GM19468 (cell line): ENCODE results near the gene SSR2.

ENCODE experiments used
- ATAC-seq: cut with Tn5 transposase; IDR thresholded peaks from one replicate; pipeline ENCODE4 v1.9.1; 2021; ENCODE audit warnings: mild to moderate bottlenecking, moderate library complexity, moderate number of reproducible peaks; ENCODE audit not compliant: unreplicated experiment; ENCODE audit errors: extremely low read depth

SSR2 gene

GRCh38 chr1:155976062-155976912, 44.5 kb downstream of the SSR2 start:
- no peak for ATAC-seq

DNA sequence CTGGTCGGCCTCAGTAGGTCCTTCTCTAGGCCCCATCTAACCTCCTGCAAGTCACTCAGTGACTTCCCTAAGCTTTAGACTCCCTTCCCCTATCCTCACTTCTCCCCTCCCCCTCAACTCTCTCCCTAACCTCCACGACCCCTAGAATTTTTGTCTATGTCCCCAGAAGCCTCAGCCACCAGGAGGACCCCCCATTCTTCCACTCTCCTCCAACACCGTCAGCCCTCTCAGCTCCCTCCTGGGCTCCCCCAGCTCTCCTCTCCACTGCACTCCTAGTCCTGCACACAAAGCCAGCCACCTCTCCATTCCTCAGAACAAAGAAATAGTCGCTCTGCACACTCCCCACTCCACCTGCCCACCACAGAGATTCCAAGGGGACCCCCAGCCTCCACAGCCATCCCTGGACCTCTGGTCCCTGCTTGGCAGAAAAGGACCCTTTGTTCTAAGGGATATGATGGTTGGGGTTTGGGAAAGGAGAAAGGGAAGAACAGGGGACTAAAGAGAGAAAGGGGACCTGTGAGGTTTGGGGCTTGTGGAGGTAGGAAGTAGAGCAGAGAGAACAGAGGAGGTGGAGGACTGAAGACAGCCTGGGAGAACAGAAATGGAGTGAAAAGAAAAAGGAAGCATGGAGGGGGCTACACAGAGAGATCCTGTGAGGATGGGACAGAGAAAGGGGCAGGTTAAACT, 45.2 kb downstream of the SSR2 start:
- no peak for ATAC-seq

DNA sequence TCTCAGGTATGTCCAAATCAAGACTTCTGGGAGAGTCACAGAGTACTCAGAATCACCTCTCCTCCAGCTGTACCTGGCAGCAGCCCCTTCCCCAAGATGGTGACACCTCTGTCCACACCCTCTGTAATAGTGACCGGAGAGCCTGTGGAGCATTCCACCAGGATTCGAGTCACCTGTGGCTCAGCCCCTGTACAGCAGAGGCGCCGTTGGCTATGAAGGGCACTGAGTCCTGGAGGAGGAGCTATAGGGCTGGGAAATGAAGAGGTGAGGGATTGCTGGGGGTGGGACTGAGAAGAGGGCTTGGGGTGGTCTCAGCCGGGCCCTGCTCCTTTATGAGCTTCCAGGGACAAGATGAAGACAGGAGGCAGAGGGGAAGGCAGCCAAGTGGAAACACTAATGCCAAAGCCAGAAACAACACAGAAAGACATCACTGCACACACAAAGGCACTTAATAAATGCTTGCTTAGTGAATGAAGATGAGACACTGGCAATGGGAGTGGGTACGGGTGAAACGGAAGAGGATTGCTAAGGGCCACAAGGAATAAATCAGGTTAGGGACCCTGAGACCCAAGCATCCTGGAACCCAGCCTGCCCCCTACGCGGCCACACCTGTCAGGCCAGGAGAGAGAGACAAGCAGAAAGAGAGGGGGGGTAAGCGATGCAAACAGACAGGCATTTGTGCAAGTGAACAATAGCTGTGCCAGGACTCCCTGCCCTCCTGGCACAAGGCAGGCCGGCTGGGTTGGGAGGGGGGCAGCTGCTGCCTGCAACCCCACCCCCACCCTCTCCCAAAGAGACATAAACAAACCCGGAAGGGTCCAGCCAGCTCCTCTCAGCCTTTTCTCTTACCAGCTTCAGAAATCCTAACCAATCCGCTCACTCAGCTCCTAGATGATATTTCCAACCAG, 46.3 kb downstream of the SSR2 start:
- ATAC-seq = no peak

DNA sequence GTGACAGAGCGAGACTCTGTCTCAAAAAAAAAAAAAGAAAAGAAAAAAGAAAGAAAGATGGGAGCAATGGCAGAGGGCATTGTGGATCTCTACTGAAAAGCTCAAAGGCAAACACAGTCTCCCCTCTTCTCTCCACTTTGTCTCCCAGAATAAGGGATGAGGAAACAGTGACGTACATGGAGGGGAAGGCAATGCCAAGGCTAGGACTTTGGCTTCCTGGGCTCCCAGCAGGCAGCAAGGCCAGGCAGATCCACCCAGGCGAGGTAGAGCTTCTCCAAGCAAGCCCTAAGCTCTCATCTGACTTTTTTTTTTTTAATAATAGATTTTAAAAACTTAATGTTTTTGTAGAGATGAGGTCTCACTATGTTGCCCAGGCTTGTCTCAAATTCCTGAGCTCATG, 47.0 kb downstream of the SSR2 start:
- no peak for ATAC-seq

DNA sequence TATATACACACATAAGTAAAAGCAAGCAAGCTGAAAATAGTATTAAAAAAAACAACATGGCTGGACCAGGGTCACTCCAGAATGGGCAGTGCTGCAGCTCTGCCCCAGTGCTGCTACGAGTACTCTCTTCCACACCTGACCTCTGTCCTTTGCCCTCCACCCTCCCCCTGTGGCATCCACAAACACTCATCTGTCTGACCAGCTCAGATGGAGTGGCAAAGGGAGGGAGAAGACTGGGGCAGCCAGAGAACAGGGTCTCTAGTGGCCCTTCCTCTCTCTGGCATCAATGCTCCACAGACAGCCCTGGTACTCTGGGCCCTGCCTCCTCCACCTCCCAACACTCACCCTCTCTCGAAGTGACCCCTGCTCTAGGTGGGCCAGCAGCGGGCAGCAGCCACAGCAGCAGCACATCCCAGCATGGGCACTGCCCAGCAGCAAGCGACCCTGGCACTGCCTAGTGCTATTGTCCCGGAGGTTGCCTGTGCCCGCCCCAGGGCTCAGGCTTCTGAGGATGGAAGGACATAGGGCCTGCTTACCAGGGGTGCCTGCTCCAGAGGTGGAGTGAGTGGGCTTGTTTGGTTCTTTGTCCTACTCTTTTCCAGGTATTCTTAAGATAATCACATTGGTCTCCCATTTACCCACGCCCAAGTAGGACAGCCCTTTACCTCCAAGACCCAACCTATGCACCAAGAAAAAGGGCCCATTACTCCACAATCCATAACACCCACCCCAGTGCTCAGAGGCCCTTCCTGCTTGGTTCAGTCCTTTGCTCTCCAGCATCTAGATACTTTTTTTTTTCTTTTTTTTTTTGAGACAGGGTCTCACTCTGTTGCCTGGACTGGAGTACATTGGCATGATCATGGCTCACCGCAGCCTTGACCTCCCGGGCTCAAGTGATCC, 48.6 kb downstream of the SSR2 start:
- no peak for ATAC-seq

DNA sequence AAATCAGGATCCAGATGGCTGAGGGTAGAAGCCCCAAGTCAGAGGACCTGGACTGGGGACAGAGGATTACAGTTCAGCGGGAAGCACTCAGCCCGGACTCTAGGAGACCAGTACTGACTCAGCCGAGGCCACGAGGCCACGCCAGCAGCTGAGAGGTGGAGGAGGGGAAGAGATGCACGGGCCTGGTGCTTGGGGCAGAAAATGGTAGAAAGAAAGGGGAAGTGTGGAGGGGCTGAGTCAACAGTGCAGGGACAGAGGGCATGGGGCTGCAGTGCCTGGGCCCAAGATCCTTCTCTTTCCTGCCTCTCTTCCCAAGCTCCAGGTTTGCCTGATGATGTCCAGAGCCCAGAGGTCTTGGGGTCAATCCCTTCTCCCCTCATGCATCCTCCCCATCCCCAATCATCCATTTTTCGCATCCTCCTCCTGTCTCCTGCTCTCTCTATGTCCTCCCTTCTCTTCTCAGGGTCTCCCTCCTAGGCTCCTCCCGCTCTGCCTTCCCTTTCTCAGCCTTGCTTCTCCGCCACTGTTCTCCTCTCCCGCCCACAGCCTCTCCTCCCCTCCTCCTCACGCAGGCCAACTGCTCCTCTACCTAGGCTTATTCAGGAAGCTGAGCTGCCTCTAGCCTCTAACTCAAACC, 50.1 kb downstream of the SSR2 start:
- no peak for ATAC-seq

DNA sequence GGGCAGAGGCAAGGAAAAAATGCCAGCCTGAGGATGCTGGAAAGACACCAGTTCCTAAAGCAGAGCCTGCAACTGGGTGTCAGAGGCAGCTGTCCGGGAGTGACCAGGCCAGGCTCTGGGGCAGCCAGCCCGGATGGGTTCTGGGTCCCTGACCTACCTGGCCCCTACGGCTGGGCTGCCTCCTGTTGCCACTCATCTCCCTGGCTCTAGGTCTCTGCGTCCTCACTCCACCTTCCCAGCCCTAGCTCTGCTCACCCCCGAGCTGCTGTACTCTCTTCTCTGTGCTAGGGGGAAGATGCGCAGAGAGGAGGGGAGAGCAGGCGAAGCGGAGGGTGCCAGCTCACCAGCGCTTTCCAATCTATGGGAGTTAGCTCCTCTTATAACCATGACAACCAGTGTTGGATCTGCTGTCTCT, 51.4 kb downstream of the SSR2 start:
- no peak for ATAC-seq

GRCh38 chr1:155968670-155969069, 52.1 kb downstream of the SSR2 start:
- no peak for ATAC-seq

GRCh38 chr1:155968051-155968400, 52.7 kb downstream of the SSR2 start:
- ATAC-seq = no peak

DNA sequence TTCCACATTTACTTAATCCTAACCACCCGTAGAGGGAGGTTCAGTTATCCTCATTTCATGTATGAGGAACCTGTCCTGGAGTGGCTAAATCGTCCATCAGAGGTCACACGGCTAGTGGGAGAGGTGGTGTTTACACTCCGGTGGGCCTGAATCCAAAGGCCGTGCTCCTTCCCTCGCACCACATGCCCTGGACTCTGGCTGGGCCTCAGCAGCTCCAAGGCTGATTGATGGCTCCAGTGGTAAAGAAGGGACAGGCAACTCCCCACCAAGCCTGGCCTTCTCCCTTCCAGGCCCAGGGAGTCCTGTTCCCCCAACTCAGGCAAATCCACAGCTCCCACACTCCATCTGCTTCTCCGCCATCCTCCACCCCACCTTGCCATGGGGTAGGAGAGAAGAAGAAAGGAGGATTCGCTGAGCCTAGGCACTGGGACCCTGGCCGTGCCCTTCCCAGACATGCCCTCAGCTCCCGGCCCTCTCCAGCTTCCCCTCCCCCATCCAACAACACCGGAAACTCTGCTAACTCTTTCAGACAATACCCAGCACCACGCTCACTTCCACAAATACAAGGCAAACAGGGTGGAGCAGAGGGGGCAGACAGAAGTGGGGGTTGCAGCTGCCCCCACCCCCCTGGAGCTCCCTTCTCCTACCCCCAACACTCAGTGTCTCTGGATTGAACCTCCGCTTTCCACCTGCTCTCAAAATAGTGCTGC, 53.3 kb downstream of the SSR2 start:
- no peak for ATAC-seq

DNA sequence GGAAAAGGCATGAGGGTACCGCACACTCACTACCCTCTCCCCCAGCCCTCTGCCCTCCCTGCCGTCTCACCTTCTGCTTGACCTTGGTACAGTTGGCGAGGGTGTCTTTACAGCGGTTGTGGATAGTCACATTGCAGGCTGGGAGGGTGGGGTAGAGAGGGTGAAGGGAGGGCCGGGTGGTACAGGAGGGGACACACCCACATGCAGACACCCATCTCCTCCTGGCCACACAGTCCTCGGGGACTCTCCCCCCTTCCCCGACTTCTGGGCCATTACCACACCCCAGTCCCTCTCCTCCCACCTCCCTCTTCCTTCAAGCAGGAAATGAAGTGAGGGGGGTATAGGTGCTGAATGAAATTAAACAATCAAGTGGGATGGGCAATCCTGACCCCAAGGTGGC, 54.0 kb downstream of the SSR2 start:
- ATAC-seq = no peak

- no peak for ATAC-seq
These were observed 54.6 kb downstream of the SSR2 start for GRCh38 chr1:155966135-155966534.

DNA sequence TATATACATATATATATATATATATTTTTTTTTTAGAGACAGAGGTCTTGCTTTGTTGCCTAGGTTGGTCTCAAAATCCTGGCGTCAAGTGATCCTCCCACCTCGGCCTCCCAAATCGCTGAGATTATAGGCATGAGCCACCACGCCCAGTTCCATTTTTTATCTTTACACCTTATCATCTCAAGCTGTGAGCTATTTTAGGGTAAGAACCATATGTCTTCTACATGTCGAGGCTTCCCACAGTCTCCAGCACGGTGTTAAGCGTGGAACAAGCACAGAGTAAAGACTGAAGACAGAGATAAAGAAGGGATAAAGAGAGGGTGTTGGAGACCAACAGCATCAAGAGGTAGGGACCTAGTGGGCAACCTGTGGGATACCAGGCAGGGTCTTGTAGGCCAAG, 56.6 kb downstream of the SSR2 start:
- ATAC-seq = no peak

DNA sequence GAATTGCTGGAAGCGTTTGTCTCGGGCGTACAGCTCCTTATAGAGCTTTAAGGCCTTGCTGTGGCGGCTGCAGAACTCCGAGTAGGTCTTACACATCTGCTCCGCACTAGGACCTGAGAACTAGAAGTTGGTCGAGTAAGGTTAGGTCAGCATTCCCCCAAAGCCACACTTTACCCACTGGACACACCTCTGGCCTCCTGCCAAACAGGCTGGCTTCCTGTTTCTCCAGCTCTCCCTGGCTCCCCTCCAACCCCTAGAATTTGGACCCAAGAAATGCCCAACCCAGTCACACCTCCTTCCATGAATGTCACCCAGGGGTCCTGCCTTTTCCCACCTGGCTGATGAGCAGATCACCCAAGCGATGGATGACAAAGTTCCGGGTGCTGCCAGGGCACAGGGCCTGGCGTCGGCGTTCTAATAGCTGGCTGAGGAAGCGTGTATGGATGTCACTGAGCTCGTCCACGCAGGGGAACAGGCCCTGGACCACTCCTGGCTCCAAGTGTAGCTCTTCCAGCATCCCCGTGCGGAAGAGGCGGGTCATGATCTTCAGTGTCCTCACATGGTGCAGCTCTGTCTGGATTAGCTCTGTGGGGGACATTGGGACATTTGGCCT, 58.0 kb downstream of the SSR2 start:
- ATAC-seq = no peak

DNA sequence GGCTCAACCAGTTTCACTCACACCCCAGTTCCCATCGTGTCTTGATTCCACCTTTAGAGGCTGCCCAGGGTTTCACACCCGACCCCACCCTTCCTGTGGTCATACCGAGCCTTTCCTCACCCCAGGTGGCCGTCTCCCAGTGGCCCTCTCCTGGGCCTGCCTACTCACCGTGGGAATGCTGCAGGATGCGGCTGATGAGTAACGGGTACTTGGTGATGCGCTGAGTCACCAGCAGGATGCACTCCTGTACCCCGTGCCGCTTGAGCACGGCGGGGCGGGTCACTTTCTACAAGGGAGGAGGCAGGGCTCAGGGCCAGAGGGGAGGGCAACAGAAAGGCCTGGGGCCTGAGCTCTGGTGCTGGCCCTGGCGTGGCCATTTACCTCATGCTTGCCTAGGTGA, 58.8 kb downstream of the SSR2 start:
- no peak for ATAC-seq

GRCh38 chr1:155960081-155960745, 60.5 kb downstream of the SSR2 start:
- ATAC-seq = no peak
